ACC112 (cell line): ENCODE measurements around the gene FPGS.

Source experiments
- H2AFZ ChIP-seq: fragments of 200-600 bp; sonication (generic); one replicate; pipeline ENCODE4 v1.6.0; 2017; ENCODE audit warnings: antibody characterized with exemption, low read length; ENCODE audit not compliant: unreplicated experiment
- H3K27ac ChIP-seq: fragments of 200-600 bp; sonication (generic); 2 replicates; pipeline ENCODE4 v1.5.1; 2014; ENCODE audit warnings: low read depth, mild to moderate bottlenecking, antibody characterized with exemption, low read length, moderate library complexity
- H3K27me3 ChIP-seq: fragments of 200-600 bp; sonication (generic); 2 replicates; pipeline ENCODE4 v1.6.1; 2014; ENCODE audit warnings: mild to moderate bottlenecking, antibody characterized with exemption, low read length, moderate library complexity, mixed read lengths; ENCODE audit not compliant: insufficient read depth
- H3K36me3 ChIP-seq: fragments of 200-600 bp; sonication (generic); 2 replicates; pipeline ENCODE4 v1.6.1; 2016; ENCODE audit warnings: mild to moderate bottlenecking, antibody characterized with exemption, low read length, moderate library complexity, mixed read lengths; ENCODE audit not compliant: insufficient read depth
- H3K4me1 ChIP-seq: fragments of 200-600 bp; sonication (generic); one replicate; pipeline ENCODE4 v1.6.1; 2016; ENCODE audit warnings: low read length, mixed read lengths; ENCODE audit not compliant: insufficient read depth, unreplicated experiment, control insufficient read depth
- H3K4me3 ChIP-seq: fragments of 200-600 bp; sonication (generic); 2 replicates; pipeline ENCODE4 v1.5.1; 2014; ENCODE audit warnings: mild to moderate bottlenecking, low read depth, low read length
- H3K79me2 ChIP-seq: fragments of 200-600 bp; sonication (generic); one replicate; pipeline ENCODE4 v1.6.0; 2016; ENCODE audit warnings: low read length; ENCODE audit not compliant: control insufficient read depth, unreplicated experiment, insufficient read depth

FPGS gene

GRCh38 chr9:127771570-127772189 lies 31.0 kb upstream of the FPGS start:
- Histone ChIP-seq H2AFZ (no peak overlapping the region), H3K4me3 (peak overlapping the region; percentile 41), H3K27me3 (no peaks in the 10 kb centered on the region), H3K79me2 (no peaks in the 10 kb centered on the region), H3K36me3 (no peaks in the 10 kb centered on the region), H3K27ac (no peak overlapping the region), H3K4me1 (peaks cover 6% of the 10 kb centered on the region)

GRCh38 chr9:127772603-127773002 lies 30.1 kb upstream of the FPGS start:
- H3K4me1 ChIP-seq, result peaks cover 6% of the 10 kb centered on the region
- no peak overlapping the region for H2AFZ ChIP-seq
- no peak overlapping the region for H3K4me3 ChIP-seq
- no peaks in the 10 kb centered on the region for H3K27me3 ChIP-seq
- no peaks in the 10 kb centered on the region for H3K79me2 ChIP-seq
- H3K36me3 ChIP-seq, result no peaks in the 10 kb centered on the region
- H3K27ac ChIP-seq, result no peak overlapping the region

- Histone ChIP-seq H3K36me3 (no peaks in the 10 kb centered on the region), H3K4me1 (peaks cover 6% of the 10 kb centered on the region), H3K27ac (no peak overlapping the region), H3K79me2 (no peaks in the 10 kb centered on the region), H3K27me3 (no peaks in the 10 kb centered on the region), H2AFZ (no peak overlapping the region), H3K4me3 (no peak overlapping the region)
Measured at GRCh38 chr9:127773272-127773671, 29.4 kb upstream of the FPGS start.

- Histone ChIP-seq H3K79me2 (no peaks in the 10 kb centered on the region), H3K4me1 (peaks cover 6% of the 10 kb centered on the region), H3K36me3 (no peaks in the 10 kb centered on the region), H2AFZ (no peak overlapping the region), H3K27ac (no peak overlapping the region), H3K27me3 (no peaks in the 10 kb centered on the region), H3K4me3 (no peak overlapping the region)
Measured at GRCh38 chr9:127773981-127774380, 28.7 kb upstream of the FPGS start.

GRCh38 chr9:127776195-127776923 lies 26.3 kb upstream of the FPGS start:
- Histone ChIP-seq H3K4me3 (no peak overlapping the region), H3K27me3 (no peaks in the 10 kb centered on the region), H3K27ac (no peak overlapping the region), H3K36me3 (no peaks in the 10 kb centered on the region), H3K79me2 (no peaks in the 10 kb centered on the region), H2AFZ (no peak overlapping the region), H3K4me1 (peaks cover under 1% of the 10 kb centered on the region)

- H3K79me2 ChIP-seq, result no peaks in the 10 kb centered on the region
- H3K27me3 ChIP-seq, result no peaks in the 10 kb centered on the region
- no peak overlapping the region for H3K4me3 ChIP-seq
- peaks cover 6% of the 10 kb centered on the region for H3K4me1 ChIP-seq
- no peaks in the 10 kb centered on the region for H3K36me3 ChIP-seq
- H2AFZ ChIP-seq, result no peak overlapping the region
- no peak overlapping the region for H3K27ac ChIP-seq
Measured at GRCh38 chr9:127776924-127777289, 25.8 kb upstream of the FPGS start.

- H2AFZ ChIP-seq, result no peak overlapping the region
- no peaks in the 10 kb centered on the region for H3K79me2 ChIP-seq
- no peaks in the 10 kb centered on the region for H3K27me3 ChIP-seq
- H3K36me3 ChIP-seq, result no peaks in the 10 kb centered on the region
- H3K4me3 ChIP-seq, result no peak overlapping the region
- H3K4me1 ChIP-seq, result peaks cover 7% of the 10 kb centered on the region
- no peak overlapping the region for H3K27ac ChIP-seq
Measured at GRCh38 chr9:127777368-127777980, 25.2 kb upstream of the FPGS start.

- Histone ChIP-seq H3K27me3 (no peaks in the 10 kb centered on the region), H3K79me2 (no peaks in the 10 kb centered on the region), H3K36me3 (no peaks in the 10 kb centered on the region), H3K4me3 (no peak within 1 kb of the TSS), H2AFZ (no peak within 1 kb of the TSS), H3K4me1 (peaks cover 7% of the 10 kb centered on the region), H3K27ac (no peak within 1 kb of the TSS)
Measured at GRCh38 chr9:127778280-127779135, 24.2 kb upstream of the FPGS start, which contains the start of gene SH2D3C. SH2D3C (minus strand) TSS chr9:127778666; CDS start chr9:127778627, 39 bp downstream.

GRCh38 chr9:127779136-127779981 lies 23.3 kb upstream of the FPGS start:
- Histone ChIP-seq H3K79me2 (no peaks in the 10 kb centered on the region), H2AFZ (no peak overlapping the region), H3K4me3 (no peak overlapping the region), H3K4me1 (peaks cover 7% of the 10 kb centered on the region), H3K27ac (no peak overlapping the region), H3K27me3 (no peaks in the 10 kb centered on the region), H3K36me3 (no peaks in the 10 kb centered on the region)
